Measurements from ENCODE around the gene PRKN.
"Not testable (repeated sequence)": the region's sequence is repeated elsewhere in the genome, so short reads cannot be mapped to it uniquely, and the experiment has no call there.

- not testable (repeated sequence) for TF ChIP-seq ZNF548 (tag by site-specific recombination; IDR thresholded peaks at IDR 0.05); ZFP41 (tag by site-specific recombination; IDR thresholded peaks at IDR 0.05; ENCODE audit: borderline replicate concordance)
These were observed 866.5 kb downstream of the PRKN start for GRCh38 chr6:161861061-161861460.
